Measurements from ENCODE around the gene CDC42EP2.

Gene CDC42EP2

DNA sequence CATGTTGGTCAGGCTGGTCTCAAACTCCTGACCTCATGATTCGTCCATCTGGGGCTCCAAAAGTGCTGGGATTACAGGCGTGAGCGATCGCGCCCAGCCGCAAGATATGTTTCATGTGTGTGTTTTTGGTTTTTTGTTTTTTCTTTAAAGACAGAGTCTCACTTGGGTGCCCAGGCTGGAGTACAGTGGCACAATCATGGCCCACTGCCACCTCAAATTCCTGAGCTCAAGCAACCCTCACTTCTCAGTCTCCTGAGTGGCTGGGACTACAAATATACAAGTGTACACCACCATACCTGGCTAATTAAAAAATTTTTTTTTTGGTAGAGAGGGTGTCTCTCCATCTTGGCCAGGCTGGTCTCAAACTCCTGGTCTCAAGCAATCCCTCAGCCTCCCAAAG, 48.3 kb downstream of the CDC42EP2 start:
- no peak for DNase-seq

DNA sequence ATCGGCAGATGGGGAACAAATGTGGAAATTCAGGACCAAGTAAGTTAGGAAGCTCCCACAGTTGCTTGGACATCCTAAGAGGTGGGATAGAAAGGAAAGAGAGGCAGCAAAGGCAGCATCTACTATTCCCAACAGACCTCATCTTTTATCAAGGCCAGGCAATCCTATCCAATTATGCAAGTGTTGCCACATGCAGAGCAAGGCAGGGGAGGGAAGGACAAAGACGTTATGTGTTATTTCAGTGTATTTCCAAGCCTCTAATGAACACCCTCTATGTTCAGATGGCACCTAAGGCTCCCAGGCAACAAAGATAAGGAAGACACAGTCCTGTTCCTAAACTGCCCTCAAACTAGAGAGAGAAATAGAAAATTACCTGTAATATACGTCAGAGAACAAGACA, 49.1 kb downstream of the CDC42EP2 start:
- no peak for DNase-seq

DNA sequence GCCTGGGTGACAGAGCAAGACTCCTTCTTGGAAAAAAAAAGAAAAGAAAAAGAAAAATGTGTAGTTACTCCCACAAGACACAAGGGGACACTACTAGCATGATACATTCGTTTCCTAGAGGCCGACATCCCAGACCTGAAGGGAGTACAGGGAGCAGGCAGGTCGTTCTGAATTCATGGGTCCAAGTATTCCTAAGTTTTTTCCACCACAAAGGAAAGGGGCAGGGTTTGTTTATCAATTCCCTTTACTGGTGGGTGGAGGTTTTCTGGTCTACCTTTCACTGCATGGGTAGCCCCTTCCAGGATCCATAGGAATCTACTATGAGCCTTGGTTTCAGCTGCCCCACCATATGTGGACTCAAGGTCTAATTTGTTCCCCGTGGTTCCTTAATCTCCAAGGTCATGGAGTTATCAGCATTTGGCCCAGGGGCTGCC, 51.7 kb downstream of the CDC42EP2 start:
- peak; percentile 89 for DNase-seq

DNA sequence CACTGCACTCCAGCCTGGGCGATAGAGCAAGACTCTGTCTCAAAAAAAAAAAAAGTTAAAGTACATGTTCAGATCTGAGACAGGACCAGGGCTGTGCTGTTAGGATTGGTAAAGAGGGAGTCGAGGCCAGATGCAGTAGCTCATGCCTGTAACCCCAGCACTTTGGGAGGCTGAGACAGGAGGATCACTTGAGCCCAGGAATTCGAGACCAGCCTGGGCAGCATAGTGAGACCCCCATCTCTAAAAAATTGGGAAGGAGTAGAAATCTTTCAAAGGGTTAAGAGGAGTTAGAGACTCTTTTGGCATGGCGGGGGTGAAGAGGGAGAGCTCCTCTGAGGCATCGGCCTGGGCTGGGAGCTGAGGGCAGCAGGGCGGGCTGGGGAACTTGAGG, 56.0 kb downstream of the CDC42EP2 start:
- no peak for DNase-seq
